ENCODE measurements around the gene IL27RA.
"Not testable (repeated sequence)": the region's sequence is repeated elsewhere in the genome, so short reads cannot be mapped to it uniquely, and the experiment has no call there.

The IL27RA gene

DNA sequence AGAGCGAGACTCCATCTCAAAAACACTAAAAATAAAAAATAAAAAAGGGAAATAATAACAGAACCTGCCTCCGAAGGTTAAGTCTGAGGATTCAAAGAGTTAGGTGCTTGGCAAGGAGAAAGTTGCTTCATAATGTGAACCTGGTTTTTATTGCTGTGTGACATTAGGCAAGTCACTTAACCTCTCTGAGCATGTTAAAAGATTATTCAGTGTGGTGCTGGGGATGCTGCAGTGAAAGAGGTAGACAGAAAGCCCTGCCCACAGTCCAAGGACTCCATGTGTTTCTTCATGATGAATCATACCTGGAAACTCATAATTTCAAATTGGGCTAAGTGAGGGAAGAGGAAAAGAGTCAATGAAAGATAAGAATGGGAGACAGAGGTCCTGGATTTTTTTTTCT lies 2.4 kb downstream of the IL27RA start:
- DNase-seq, result no peak

DNA sequence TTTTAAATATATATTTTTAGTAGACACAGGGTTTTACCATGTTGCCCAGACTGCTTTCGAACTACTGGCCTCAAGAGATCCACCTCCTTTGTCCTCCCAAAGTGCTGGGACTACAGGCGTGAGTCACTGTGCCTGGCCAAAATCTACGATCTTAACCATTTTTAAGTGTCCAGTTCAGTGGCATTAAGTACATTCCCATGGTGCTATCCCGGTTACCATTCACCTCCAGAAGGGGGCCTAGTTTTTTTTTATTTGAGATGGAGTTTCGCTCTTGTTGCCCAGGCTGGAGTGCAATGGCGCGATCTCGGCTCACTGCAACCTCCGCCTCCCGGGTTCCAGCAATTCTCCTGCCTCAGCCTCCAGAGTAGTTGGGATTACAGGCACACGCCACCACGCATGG lies 3.6 kb downstream of the IL27RA start:
- DNase-seq, result not testable (repeated sequence)

DNA sequence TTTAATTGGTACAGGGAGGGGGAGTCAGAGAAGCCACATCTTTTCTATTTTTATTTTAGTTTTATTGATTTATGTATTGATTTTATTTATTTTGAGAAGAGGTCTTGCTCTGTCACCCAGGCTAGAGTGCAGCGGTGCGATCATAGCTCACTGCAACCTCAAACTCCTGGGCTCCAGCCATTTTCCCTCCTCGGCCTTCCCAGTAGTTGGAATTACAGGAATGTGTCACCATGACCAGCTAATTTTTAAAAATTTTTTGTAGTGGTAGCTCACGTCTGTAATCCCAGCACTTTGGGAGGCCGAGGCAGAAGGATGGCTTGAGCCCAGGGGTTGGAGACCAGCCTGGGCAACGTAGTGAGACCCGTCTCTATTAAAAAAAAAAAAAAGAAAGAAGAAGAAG lies 4.1 kb downstream of the IL27RA start:
- no peak for DNase-seq

DNA sequence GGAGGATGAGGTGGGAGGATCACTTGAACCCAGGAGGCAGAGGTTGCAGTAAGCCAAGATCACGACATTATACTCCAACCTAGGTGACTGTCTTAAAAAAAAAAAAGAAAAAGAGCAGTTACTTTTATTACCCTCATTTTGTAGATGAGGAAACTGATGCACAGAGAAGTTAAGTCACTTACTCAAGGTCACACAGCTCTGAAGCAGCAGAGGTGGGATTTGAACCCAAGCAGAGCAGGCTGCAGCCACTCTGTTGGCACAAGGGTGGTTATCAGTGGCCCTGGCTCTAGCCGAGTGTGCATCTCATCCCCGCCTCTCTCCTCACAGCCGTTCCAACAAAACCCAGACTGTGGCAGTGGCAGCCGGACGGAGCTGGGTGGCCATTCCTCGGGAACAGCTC lies 7.6 kb downstream of the IL27RA start:
- no peak for DNase-seq

DNA sequence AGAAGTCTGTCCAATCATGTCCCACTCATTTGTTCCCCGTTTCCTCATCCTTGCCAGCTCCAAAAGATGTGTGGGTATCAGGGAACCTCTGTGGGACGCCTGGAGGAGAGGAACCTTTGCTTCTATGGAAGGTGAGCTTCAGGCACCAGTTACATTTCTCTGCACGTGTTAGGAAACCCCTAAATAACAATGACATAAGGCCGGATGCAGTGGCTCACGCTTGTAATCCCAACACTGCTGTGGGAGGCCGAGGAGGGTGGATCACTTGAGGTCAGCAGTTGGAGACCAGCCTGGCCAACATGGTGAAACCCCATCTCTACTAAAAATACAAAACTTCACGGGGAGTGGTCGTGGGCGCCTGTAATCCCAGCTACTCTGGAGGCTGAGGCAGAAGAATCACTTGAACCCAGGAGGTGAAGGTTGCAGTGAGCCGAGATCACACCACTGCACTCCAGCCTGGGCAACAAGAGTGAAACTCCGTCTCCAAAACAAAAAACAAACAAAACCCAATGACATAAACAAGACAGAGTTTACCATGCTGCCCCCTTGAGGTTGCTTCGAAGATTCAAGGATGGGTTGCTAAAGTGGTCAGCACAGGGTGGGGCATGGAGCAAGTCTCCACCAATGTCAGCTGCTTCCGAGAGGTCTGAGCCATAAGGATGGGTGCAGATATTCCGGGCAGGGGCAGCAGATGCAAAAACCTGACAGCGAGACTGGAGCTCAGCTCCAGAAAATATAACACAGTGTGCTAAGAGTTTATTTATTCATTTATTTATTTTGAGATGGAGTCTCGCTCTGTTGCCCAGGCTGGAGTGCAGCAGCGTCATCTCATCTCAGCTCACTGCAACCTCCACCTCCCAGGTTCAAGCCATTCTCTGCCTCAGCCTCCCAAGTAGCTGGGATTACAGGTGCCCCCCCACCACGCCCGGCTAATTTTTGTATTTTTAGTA lies 11.4 kb downstream of the IL27RA start:
- DNase-seq, result peak; percentile 85

DNA sequence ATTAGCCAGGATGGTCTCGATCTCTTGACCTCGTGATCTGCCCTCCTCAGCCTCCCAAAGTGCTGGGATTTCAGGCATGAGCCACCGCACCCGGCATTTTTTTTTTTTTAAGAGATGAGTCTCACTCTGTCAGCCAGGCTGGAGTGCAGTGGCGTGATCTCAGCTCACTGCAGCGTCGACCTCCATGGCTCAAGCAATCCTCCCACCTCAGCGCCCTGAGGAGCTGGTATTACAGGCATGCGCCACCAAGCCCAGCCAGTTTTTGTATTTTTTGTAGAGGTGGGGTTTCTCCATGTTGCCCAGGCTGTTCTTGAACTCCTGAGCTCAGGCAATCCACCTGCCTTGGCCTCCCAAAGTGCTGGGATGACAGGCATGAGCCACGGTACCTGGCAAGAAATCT lies 16.3 kb downstream of the IL27RA start:
- not testable (repeated sequence) for DNase-seq

DNA sequence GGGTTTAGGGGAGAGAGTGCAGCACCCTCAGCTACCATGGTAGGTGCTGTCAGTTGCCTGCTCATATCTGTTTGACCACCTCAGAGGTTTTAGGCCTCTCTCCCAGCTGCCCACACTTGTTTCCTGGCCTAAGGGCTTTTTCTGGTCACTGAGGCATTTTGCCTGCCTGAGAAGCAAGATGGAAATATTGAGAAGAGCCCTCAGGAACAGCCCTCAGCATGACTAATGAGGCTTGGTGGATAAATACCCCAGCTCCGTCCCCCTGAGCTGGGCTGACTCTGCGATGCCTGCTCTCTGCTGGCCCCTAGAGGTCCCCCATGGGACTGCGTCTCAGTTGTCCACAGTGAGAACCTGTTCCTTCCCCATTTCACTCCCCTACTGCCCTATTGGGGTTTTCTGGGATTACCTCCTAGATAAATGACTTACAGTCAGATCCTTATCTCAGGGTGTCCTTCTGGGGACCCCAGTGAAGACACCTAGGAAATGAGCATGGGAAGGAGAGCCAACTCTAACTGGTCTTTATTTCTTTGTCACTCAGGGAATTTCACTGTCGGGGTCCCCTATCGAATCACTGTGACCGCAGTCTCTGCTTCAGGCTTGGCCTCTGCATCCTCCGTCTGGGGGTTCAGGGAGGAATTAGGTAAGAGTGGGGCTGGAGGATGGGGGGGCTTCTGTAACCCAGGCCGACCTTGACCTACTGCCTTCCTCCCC lies 17.0 kb downstream of the IL27RA start:
- DNase-seq, result no peak

DNA sequence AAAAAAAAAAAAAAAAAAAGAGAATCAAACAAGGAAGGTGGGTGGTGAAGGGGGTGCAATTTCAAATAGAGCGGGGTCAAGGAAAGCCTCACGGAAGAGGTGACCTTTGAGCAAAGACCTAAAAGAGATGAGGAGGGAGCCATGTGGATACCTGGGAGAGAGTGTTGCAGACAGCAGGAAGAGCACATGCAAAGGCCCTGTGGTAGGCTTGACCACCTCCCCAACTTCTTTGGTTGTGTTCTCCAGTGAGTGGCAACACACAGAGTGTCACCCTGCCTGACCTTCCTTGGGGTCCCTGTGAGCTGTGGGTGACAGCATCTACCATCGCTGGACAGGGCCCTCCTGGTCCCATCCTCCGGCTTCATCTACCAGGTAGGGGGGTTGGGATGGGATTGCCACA lies 18.9 kb downstream of the IL27RA start:
- DNase-seq, result no peak

DNA sequence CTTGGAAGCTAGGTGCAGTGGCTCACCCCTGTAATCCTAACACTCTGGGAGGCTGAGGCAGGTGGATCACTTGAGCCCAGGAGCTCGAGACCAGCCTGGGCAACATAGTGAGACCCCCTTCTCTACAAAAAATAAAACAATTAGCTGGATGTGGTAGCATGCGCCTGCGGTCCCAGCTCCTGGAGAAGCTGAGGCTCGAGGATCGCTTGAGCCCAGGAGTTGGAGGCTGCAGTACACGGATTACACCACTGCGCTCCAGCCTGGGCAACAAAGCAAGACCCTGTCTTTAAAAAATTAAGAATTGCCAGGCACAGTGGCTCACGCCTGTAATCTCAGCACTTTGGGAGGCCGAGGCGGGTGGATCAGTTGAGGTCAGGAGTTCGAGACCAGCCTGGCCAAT lies 19.4 kb downstream of the IL27RA start:
- not testable (repeated sequence) for DNase-seq

DNA sequence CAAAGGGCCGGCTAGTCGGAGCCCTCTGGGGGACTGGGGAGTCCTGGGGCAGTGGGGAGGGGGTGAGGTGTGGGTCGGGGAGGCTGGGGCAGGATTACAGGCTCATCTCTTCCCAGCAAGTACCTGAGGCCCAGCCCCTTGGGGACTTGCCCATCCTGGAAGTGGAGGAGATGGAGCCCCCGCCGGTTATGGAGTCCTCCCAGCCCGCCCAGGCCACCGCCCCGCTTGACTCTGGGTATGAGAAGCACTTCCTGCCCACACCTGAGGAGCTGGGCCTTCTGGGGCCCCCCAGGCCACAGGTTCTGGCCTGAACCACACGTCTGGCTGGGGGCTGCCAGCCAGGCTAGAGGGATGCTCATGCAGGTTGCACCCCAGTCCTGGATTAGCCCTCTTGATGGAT lies 20.4 kb downstream of the IL27RA start:
- DNase-seq, result no peak

DNA sequence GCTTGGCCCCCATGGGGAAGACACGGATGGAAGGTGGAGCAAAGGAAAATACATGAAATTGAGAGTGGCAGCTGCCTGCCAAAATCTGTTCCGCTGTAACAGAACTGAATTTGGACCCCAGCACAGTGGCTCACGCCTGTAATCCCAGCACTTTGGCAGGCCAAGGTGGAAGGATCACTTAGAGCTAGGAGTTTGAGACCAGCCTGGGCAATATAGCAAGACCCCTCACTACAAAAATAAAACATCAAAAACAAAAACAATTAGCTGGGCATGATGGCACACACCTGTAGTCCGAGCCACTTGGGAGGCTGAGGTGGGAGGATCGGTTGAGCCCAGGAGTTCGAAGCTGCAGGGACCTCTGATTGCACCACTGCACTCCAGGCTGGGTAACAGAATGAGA lies 20.9 kb downstream of the IL27RA start:
- DNase-seq, result no peak

DNA sequence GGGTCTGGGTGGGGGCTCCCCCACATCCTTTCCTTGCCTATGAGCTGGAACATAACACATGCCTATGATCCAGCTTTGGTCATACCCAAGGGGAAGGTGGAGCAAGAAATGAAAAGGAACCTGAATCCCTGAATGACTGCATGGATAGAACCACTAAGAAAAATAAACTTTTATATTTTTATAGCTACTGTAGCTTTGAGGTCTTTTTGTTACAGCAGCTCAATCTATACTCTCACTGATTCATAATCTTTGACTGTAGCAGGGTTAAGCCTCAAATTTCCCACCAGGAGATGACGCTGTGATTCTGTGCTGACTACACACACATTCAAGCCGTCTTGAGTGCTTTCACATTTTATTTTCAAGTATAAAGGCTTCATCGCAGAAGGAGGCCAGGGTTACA lies 21.5 kb downstream of the IL27RA start:
- no peak for DNase-seq

DNA sequence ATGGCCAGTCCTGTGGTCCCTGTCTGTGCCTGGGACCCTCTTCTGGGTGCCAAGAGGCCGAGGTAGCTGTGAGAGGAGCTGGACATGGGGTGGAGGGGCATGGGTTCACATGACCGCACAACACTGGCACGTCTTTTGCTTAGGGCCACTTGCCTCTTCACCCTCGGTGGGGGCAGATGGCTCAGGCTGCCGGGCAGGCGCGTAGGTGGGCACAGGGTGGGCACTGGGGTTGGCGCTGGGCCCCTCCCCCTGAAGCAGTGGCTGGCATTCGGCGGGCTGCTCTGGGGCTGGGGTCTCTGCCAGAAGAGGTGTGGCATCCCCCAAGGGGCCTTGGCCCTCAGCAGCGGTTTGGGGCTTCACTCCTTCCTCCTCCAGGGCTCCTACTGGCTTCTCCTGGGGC lies 21.9 kb downstream of the IL27RA start:
- no peak for DNase-seq

DNA sequence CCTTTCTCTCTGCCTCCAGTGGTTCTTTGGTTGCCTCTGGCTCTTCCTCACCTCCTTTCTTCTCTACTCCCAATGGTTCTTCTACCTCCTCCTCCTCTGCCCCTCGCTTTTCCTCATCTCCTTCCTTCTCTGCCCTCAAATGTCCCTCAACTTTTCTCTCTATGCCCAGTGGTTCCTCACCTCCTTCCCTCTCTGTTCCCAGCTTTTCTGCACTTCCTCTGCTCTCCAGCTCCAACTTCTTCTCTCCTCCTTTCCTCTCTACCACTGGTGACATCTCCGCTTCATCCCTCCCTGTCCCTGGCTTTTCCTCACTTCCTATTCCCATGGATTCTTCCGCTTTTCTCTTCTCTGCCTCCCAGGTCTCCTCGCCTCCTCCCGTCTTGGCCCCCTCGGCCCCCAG lies 22.5 kb downstream of the IL27RA start:
- DNase-seq, result no peak

DNA sequence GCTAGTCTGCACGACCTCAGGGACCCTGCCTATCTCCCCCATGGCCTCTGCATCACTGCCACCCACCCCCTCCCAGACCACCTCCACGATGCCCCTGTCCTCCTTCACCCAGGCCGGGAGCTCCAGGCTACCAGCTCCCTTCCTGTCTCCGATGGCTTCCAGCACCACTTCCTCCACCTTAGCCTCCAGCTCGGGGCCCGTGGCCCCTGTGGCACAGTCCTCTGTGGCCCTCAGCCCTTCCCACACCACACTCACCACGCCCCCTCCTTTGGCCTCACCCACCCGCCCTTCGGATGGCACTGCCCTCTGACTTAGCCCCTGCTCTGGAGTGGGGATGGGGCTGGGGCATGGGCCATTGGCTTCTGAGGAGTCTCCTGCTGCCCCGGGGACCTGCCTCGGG lies 23.2 kb downstream of the IL27RA start:
- DNase-seq, result no peak

DNA sequence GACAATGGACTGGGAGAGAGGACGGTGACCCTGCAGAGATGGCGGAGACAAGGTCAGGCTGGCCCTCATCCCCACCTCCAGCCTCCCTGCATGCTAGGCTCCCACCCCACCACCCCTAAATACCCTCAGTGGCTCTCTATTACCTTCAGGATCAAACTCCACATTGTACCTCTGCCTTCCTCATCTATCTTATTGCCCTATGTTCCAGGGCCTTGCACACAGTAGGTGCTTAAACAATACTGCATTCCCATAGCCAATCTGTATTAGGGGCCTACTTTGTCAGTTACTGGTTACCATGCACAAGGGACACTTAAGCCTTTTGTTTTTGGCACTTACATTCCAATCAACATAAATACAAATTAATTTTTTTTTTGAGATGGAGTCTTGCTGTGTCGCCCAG lies 23.8 kb downstream of the IL27RA start:
- DNase-seq, result no peak

DNA sequence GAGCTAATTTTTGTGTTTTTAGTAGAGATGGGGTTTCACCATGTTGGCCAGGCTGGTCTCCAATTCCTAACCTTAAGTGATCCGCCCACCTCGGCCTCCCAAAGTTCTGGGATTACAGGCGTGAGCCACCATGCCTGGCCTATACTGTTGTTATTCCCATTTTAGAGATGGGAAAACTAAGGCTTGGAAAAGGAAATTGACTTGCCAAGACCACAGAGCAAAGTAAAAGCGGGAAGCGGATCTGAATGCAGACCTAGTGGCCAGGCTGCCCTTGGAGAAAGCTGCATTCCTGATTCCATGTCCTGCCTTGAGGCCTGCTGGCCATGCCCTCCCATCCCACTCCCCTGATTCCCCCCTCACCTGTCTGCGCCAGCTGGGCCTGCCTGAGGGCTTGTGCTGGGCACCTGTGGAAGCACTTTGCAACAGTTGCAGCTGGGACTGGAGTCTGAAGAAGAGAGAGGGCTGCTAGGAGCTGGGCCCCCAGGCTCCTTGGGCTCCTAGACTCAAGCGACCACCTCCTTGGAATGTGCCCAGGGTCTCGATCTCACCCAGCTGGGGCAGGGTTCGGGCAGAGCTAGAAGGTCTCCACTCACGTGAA lies 24.6 kb downstream of the IL27RA start:
- DNase-seq, result no peak

DNA sequence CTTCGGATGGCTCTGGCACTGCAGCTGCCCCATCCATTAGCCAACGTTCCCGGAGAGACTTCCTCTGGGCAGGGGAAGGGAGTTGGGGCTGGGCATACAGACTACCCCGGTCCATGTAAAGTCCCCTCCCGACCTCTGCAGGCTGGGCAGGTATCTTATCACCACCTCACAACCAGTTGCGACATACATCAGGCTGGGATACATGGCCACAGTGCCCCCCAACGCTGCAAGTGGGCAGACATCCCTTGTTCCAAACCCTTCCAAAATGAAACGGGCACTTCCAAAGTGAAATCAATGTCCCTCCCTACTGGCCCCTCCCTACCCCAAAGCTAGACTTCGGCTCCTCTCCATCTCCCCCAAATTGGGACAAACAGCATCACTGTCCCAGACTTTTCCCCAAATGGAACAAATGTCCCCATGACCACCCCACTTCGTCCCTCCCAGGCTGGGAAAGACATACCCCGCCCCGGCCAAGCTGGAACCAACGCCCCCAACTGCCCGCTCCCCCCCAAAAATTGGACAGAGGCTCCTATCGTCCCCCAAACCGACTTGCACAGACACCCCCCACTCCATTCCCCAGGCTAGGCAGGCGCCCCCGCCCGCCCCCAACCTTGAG lies 25.3 kb downstream of the IL27RA start:
- DNase-seq, result peak; percentile 24

DNA sequence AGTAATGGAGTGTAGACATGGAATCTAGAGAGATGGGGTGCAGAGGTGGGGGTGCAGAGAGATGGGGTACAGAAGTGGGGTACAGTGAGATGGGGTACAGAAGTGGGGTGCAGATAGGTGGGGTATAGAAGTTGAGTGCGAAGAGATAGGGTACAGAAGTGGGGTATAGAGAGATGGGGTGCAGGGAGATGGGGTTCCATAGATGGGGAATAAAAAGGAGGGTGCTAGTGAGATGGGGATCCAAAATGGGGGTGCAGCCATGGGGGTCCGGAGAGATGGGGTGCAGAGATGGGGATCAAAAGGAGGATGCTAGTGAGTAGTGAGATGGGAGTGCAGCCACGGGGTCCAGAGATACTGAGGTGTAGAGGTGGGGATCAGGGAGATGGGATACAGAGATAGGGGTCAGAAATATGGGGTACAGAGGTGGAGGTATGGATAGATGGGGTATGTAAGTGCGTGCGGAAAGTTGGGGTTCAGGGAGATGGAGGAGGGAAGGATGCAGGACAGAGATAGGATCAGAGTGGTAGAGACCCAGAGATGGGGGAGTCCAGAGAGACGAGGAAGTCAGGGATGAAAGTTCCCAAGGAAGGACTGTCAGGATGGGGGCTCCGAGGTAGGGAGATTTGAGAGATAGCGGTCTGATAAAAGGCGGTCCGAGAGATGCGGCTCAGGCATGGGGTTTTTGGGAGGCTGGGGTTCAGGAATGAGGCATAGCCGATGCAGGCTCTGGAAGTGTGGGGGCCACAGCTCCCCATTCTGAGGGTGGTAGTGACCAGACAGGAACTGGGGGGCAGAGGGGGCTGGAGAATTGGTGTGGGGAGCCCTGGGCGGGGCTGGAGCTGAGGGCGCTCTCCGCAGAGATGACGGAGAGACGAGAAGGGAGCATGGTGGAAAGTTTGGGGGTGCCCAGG lies 26.9 kb downstream of the IL27RA start:
- DNase-seq, result no peak

DNA sequence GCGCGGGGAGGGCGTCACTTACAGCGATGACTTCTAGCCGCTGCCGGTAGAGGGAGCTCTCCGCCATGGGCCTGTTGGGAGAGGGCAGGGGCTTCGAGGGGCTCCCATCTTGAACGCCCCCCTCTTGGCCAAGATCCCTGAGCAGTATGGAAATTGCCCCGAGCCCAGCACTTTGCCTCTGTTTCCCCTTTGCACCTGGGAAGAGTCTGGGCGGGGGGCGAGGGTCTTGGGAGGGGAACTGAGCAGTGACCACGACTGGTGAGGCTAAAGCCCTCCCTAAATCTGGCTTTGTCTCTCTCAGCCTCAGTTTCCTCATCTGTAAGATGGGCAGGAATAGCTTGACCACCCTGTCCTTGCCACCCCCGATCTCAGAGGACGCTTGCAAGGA lies 27.5 kb downstream of the IL27RA start:
- DNase-seq, result no peak

DNA sequence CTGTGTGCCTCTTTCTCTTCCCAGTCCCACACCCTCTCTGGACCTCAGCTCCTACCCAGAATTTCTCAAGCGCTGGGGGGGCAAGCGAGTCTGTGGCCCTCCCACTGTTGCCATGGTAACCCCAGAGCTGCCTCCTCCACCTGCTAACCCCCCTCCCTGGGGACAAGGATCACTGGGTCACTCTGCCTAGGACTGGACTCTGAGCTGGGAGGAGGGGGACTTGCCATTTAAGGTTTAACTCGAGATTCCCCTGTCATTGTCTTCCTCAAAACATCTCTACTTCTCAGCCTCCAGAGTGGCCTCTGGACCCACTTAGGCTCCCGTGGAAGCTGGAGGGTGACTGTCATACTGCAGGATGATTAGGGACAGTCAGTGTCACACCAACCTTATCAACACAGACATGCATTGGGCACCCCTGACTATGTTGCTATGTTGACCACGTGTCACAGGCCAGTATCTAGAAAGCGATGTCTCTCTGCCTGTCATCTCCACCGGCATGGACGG lies 28.1 kb downstream of the IL27RA start:
- no peak for DNase-seq

DNA sequence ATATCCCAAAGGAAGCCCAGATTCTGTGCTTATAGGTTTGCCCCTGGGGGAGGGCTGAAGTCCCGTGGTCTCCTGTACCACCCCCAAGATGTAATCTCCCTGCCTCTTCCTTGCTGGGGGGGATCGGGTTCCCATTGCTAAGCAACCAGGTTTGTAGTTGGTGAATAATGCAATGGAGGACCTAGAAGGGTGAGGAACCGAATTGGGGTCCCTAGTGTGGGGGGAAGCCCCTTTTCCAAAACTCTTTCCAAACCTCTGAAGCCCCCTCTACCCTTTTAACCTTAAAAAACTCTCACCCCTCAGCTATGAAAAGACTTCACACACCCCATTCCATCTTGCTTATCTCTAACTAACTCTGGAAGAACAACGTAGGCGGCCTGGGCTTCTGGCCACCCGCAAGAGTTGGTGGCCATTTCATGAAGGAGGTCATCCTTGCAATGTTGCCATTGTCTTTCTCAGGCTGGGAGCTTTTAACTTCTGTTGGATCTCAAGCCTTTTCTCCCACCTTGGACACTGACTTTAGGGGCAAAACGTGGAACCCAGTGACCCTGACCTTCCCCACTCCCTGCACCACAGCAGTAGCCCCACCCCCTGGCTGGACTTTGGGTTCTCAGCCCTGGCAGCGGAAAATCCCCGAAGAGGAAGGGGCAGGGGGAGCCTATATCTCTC lies 29.7 kb downstream of the IL27RA start:
- DNase-seq, result no peak

All from eye (tissue), 1 donor.